HG03135 (cell line): Measurements from ENCODE around the gene SPARC.

Experiments used
- ATAC-seq: cut with Tn5 transposase; IDR thresholded peaks from one replicate; pipeline ENCODE4 v1.9.1; 2021; ENCODE audit warnings: mild to moderate bottlenecking, moderate library complexity; ENCODE audit not compliant: unreplicated experiment

SPARC gene

DNA sequence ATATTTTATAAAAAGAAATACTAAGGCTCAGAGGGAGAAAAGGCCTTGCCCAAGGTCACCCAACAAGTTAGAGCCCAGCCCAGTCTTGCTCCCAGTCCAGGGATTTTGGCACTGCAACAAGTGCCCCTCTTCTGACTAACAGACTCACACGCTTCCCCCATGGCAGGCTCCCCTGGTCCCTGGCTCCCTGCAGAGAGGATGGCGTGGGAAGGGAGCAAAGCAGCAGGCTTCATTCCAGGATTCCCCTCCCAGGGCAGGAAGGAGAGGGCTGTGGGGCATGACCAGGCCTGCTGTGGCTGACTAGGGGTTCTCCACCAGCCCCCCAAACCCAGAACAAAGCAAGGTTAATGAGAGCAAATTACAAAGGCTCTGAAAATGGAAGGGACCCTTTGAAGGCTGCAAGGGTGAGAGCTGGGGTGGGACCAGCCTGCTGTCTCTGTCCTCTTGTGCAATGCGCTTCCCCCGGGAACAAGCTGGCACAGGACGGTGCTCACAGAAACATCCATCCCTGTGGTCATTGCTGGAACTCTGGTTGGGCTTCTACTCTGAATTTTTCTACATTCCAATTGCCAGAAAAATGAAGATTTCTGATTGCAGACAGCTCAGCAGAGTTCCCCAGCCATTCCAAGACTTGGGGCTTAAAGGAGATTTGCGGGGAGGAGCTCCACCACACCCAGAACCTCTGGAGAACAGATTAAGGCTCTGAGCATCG, 58.4 kb downstream of the SPARC start:
- no peak for ATAC-seq

DNA sequence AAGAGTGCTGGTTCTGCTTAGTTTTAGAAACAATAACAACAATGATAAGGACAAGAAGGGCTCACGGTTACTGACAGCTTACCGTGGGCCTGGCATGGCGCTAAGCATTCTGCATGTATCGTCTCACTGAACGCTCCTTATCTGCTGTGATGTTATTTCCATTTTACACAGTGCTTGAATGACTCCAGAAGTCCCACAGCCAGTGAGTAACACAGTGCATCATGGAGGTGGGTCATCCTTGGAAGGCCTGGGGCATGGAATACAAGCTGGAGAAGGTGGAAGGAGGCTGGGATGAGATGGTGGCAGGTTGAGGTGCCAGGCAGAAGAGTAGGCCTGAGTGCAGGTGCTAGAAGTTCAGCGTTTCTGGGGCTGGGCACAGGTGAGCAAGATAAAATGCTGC, 59.1 kb downstream of the SPARC start:
- no peak for ATAC-seq

- ATAC-seq = no peak
Observed at GRCh38 chr5:151625285-151625684, 61.4 kb downstream of the SPARC start.

GRCh38 chr5:151624476-151624875, 62.2 kb downstream of the SPARC start:
- no peak for ATAC-seq

DNA sequence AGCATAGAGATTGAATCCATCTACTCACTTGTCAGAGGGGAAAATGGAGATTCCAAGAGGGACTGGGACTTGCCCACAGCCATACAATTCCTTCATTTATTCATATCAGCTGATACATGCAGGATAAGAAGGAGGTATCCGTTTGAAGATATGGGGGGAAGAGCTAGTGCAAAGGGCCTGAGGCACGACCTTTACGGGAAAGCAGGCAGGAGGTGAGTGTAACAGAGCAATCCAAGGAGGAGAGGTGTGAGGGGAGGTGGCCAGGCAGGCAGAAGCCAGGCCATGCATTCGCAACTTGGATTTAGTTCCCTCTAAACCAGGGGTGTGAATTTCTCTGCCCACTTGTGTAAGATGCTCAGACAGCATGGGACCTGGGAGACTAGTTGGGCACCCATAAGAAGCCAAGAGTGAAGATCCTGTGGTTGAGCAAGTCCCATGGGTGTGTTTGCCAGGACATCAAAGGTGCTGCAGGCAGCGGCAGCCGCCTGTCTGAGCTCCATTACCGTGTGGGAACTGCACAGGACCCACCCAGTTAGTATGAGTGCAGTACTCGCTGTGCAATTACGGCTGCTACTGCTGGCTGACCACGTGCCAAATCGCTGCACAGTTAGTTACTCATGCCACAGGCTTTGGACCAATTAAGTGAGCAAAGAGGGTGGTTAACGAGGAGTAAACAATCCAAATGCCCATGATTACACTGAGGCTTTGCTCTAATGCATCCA, 64.2 kb downstream of the SPARC start:
- ATAC-seq = no peak

- ATAC-seq = no peak
Observed at GRCh38 chr5:151620461-151620840, 66.3 kb downstream of the SPARC start.

GRCh38 chr5:151619812-151620460, 66.8 kb downstream of the SPARC start:
- no peak for ATAC-seq

GRCh38 chr5:151618907-151619306, 67.8 kb downstream of the SPARC start:
- no peak for ATAC-seq

DNA sequence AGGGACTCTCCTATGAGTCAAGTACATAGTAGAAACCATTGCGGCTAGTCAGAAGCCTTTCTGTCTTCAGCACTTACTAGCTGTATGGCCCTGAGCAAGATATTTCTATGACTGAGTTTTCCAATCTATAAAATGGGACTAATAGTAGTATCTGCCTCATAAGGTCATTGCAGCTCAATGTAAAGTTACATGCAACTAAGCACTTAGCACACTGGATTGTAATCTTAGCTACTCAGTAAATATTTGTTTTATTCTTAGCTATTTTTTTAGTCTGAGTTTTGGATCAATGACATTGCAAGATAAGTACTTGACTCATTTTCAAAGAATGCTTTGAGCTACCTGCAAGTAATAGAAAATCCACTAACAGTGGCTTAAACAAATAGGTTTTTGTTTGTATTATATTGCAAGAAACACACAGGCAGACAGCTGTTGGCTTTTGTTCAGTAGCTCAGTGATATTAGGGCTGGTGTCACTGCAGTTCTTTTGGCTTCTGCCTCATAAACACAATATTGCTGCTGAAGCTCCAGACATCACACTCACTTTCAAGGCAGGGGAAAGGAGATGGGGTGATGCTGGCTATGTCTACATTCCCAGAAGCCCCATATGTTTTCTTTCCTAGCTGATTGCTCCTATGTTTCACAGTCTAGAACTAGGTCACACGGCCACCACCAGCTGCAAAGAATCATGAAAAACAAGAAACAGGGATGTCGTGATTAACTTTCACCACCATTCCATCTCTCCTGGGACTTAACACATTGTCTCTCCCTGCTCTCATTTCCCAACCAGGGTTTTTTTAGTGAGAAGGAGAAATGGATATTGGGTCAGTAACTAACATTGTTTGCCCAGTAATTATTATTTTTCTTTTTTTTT, 68.6 kb downstream of the SPARC start:
- ATAC-seq = no peak

- ATAC-seq = no peak
Observed at GRCh38 chr5:151617383-151617840, 69.3 kb downstream of the SPARC start.

DNA sequence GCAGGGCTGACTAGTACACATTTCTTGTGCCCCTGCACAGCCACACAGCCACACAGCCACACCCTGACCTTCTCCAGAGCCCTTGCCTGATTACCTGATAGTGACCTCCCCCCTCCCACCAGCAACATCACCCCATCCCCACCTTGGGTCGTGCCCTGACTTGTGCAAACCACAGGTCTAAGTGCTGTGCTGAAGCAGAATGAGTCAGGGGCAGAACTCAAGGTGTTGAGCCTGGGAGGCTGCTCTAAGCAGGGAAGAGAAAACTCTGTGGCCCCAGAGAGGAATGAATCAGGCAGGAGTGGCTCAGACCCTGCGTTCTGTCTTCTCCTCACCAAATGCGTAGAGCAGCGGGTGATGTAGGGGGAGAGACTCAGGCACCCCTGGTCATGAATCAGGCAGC, 71.3 kb downstream of the SPARC start:
- no peak for ATAC-seq

GRCh38 chr5:151614565-151614964, 72.2 kb downstream of the SPARC start:
- ATAC-seq = no peak

GRCh38 chr5:151612689-151613427, 73.9 kb downstream of the SPARC start:
- ATAC-seq = peak; percentile 86

DNA sequence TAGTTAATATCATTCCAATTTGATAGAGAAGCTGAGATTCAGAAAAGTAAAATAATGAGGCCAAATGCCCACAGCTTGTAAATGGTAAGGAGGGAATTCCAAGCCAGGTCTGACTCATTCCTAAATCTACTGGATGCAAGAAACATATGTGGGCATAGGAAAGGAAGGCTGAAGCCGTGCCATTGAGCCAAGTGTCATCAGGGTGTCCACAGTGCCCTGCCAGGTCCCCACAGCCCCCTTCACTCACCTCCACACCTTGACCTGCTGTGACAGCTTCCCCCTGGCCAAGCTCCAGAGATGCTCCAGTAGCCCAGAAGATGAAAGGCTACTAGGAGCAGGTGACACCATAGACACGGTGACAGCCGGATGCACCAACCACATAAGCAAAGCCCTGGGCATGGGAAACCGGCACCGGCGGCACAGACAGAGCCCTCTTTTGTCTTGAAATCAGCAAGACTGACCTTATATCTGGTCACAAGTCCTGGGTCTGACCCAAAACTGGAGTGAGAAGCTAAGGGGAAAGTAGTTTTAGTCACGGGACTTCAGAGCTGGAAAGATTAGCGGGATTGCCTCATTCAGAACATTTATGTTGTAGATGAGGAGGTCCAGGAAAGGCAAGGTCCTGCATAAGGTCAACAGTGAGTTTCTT, 75.5 kb downstream of the SPARC start:
- no peak for ATAC-seq
